Measurements from ENCODE around the gene EXT2.

DNA sequence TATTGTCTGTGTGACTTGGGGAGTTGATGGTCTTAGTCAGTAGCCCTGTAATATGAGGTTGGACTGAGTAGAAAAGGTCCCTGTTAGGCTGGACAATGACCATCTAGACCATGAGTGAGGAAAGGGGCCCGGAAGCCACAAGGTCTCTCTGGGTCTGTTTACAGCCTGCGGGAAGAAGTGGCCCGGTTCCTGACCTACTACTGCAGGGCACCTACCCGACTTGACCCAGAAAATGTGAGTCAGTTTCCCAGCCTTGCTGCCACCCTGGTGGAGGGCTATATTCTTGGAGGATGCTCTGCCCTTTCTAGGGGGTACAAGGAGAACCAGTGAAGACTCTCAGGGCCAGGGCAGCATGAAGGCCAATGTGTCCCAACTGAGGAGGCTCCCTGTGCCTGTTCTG, 44.3 kb upstream of the EXT2 start:
- TF ChIP-seq, protein P1, sequence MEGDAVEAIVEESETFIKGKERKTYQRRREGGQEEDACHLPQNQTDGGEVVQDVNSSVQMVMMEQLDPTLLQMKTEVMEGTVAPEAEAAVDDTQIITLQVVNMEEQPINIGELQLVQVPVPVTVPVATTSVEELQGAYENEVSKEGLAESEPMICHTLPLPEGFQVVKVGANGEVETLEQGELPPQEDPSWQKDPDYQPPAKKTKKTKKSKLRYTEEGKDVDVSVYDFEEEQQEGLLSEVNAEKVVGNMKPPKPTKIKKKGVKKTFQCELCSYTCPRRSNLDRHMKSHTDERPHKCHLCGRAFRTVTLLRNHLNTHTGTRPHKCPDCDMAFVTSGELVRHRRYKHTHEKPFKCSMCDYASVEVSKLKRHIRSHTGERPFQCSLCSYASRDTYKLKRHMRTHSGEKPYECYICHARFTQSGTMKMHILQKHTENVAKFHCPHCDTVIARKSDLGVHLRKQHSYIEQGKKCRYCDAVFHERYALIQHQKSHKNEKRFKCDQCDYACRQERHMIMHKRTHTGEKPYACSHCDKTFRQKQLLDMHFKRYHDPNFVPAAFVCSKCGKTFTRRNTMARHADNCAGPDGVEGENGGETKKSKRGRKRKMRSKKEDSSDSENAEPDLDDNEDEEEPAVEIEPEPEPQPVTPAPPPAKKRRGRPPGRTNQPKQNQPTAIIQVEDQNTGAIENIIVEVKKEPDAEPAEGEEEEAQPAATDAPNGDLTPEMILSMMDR (IDR thresholded peaks at IDR 0.05) = no peak
- no peak for TF ChIP-seq POLR2A (IDR thresholded peaks at IDR 0.05)
